Measurements from ENCODE around the gene SMAD4. TPM values are rescaled to one million over a fixed set of nuclear protein-coding genes. Genes with fewer than 3 reads are reported as not detected.

Gene SMAD4
- total RNA-seq, 1 experiment from 2014 or later: 60.7 TPM

DNA sequence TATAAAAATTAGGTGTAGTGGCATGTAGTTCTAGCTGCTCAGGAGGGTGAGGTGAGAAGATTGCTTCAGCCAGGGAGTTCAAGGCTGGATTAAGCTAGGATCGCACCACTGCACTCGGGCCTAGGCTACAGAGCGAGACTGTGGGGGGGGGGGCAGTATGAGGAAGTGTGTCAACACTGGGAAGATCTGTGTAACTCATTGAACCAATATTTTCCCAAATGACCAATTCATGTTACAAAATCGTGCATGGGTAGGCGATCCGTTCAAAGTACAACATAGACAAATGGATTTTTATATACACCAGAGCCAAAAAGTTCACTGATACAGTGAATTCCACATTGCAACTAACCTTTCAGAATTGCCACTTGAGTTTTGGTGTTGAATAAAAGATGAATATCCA is 8.1 kb downstream of the SMAD4 start:
- no peaks in the 10 kb centered on the region for H3K4me1 ChIP-seq (replicated peaks; ENCODE audit: insufficient read depth)
- H3K9me3 ChIP-seq (ENCODE audit: insufficient read depth, low read depth): no peaks in the 10 kb centered on the region
- H4K20me1 ChIP-seq (ENCODE audit: insufficient read depth): peaks cover 85% of the 10 kb centered on the region
- no peak for DNase-seq
- H3K4me2 ChIP-seq: no peak overlapping the region
- H3K36me3 ChIP-seq (ENCODE audit: low read depth): 0 out of 2 replicates have a peak, but pooled peaks cover 7% of the 10 kb centered on the region
- POLR2A ChIA-PET (ENCODE audit: unreplicated experiment): no interaction called here
- intact Hi-C loops (cut with micrococcal nuclease; ENCODE audit: unreplicated experiment): no loop called here
- H3K79me2 ChIP-seq (ENCODE audit: low read depth): peaks cover 96% of the 10 kb centered on the region
- TF ChIP-seq EZH2 (IDR thresholded peaks at IDR 0.05; ENCODE audit: low read depth): no peak
- TF ChIP-seq, protein P1, sequence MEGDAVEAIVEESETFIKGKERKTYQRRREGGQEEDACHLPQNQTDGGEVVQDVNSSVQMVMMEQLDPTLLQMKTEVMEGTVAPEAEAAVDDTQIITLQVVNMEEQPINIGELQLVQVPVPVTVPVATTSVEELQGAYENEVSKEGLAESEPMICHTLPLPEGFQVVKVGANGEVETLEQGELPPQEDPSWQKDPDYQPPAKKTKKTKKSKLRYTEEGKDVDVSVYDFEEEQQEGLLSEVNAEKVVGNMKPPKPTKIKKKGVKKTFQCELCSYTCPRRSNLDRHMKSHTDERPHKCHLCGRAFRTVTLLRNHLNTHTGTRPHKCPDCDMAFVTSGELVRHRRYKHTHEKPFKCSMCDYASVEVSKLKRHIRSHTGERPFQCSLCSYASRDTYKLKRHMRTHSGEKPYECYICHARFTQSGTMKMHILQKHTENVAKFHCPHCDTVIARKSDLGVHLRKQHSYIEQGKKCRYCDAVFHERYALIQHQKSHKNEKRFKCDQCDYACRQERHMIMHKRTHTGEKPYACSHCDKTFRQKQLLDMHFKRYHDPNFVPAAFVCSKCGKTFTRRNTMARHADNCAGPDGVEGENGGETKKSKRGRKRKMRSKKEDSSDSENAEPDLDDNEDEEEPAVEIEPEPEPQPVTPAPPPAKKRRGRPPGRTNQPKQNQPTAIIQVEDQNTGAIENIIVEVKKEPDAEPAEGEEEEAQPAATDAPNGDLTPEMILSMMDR (conservative IDR thresholded peaks at IDR 0.05): no peak
- no peak overlapping the region for H2AFZ ChIP-seq
- no peak overlapping the region for H3K4me3 ChIP-seq
- CTCF ChIA-PET: no interaction called here
- H3F3A ChIP-seq (ENCODE audit: insufficient read depth, low read depth): no peaks in the 10 kb centered on the region
- H3K9me2 ChIP-seq (ENCODE audit: insufficient read depth): no peaks in the 10 kb centered on the region
- no peaks in the 10 kb centered on the region for H3K27me3 ChIP-seq (ENCODE audit: insufficient read depth, low read depth)
- no peak overlapping the region for H3K27ac ChIP-seq
- BruUV-seq (replicated peaks): no TSS peak

GRCh38 chr18:51039138-51040112 is 9.4 kb downstream of the SMAD4 start:
- H4K20me1 ChIP-seq (ENCODE audit: insufficient read depth): peaks cover 86% of the 10 kb centered on the region
- H3K79me2 ChIP-seq (ENCODE audit: low read depth): peaks cover 96% of the 10 kb centered on the region
- H3K9me3 ChIP-seq (ENCODE audit: insufficient read depth, low read depth): no peaks in the 10 kb centered on the region
- H2AFZ ChIP-seq: no peak overlapping the region
- no peak for DNase-seq
- no peaks in the 10 kb centered on the region for H3K36me3 ChIP-seq (ENCODE audit: low read depth)
- H3K4me1 ChIP-seq (replicated peaks; ENCODE audit: insufficient read depth): no peaks in the 10 kb centered on the region
- H3K9me2 ChIP-seq (ENCODE audit: insufficient read depth): no peaks in the 10 kb centered on the region
- intact Hi-C loops (cut with micrococcal nuclease; ENCODE audit: unreplicated experiment): no loop called here
- no TSS peak for BruUV-seq (replicated peaks)
- TF ChIP-seq, protein P1 (conservative IDR thresholded peaks at IDR 0.05): no peak
- TF ChIP-seq EZH2 (IDR thresholded peaks at IDR 0.05; ENCODE audit: low read depth): no peak
- CTCF ChIA-PET: no interaction called here
- POLR2A ChIA-PET (ENCODE audit: unreplicated experiment): no interaction called here
- no peak overlapping the region for H3K4me2 ChIP-seq
- no peaks in the 10 kb centered on the region for H3K27me3 ChIP-seq (ENCODE audit: insufficient read depth, low read depth)
- H3F3A ChIP-seq (ENCODE audit: insufficient read depth, low read depth): no peaks in the 10 kb centered on the region
- no peak overlapping the region for H3K27ac ChIP-seq
- no peak overlapping the region for H3K4me3 ChIP-seq

DNA sequence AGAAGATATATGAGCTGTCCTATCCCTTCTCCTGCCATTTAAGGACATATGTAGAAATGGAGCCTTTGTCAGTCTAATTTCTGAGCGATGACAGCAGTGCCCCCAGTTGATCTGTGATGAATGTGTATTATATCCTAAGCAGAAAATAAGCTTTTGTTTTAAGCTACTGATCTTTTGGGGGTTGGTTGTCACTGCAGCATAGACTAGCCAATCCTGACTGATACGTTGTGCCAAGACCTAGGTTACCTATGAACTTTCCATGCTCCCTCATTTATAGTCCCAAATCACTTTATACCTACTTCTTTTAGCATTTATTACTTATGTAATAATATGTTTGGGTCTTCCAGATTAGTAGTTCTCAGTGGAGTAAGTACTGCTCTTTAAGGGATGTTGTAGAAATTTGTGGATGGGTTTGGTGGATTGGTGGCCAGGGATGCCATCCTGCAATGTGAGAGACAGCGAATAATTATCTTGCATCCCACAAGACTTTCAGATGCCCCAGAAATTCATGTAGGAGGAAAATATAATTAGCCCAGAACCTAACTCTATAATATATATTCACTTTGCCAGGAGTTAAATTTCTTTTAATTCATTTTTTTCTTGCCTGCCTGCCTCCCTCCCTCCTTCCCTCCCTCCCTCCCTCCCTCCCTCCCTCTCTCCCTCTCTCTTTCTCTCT is 11.8 kb downstream of the SMAD4 start:
- H3K36me3 ChIP-seq (ENCODE audit: low read depth): 0 out of 2 replicates have a peak, but pooled peaks cover 1% of the 10 kb centered on the region
- no peaks in the 10 kb centered on the region for H3K4me1 ChIP-seq (replicated peaks; ENCODE audit: insufficient read depth)
- ChIA-PET POLR2A (ENCODE audit: unreplicated experiment) (no interaction called here), CTCF (no interaction called here)
- no peak overlapping the region for H2AFZ ChIP-seq
- no peak for TF ChIP-seq EZH2 (IDR thresholded peaks at IDR 0.05; ENCODE audit: low read depth)
- TF ChIP-seq, protein P1 (conservative IDR thresholded peaks at IDR 0.05): no peak
- H3K4me2 ChIP-seq: no peak overlapping the region
- H3K9me3 ChIP-seq (ENCODE audit: insufficient read depth, low read depth): no peaks in the 10 kb centered on the region
- H3K4me3 ChIP-seq: no peak overlapping the region
- BruUV-seq (replicated peaks): no TSS peak
- peaks cover 93% of the 10 kb centered on the region for H3K79me2 ChIP-seq (ENCODE audit: low read depth)
- intact Hi-C loops (cut with micrococcal nuclease; ENCODE audit: unreplicated experiment): no loop called here
- no peaks in the 10 kb centered on the region for H3F3A ChIP-seq (ENCODE audit: insufficient read depth, low read depth)
- H3K9me2 ChIP-seq (ENCODE audit: insufficient read depth): no peaks in the 10 kb centered on the region
- no peaks in the 10 kb centered on the region for H3K27me3 ChIP-seq (ENCODE audit: insufficient read depth, low read depth)
- no peak overlapping the region for H3K27ac ChIP-seq
- no peak for DNase-seq
- peaks cover 80% of the 10 kb centered on the region for H4K20me1 ChIP-seq (ENCODE audit: insufficient read depth)
